RPMI8226 (cell line): ENCODE measurements around the gene INAFM1.

ENCODE experiments used
- DNase-seq: peaks from one replicate; pipeline ENCODE4 v3.0.0-alpha.2; 2015

INAFM1 gene

GRCh38 chr19:47274071-47274890 lies at the start of gene INAFM1:
TSS of gene INAFM1 (plus strand) at chr19:47274885. CDS start at chr19:47274920, 35 bp downstream.
- DNase-seq: peak; percentile 89

DNA sequence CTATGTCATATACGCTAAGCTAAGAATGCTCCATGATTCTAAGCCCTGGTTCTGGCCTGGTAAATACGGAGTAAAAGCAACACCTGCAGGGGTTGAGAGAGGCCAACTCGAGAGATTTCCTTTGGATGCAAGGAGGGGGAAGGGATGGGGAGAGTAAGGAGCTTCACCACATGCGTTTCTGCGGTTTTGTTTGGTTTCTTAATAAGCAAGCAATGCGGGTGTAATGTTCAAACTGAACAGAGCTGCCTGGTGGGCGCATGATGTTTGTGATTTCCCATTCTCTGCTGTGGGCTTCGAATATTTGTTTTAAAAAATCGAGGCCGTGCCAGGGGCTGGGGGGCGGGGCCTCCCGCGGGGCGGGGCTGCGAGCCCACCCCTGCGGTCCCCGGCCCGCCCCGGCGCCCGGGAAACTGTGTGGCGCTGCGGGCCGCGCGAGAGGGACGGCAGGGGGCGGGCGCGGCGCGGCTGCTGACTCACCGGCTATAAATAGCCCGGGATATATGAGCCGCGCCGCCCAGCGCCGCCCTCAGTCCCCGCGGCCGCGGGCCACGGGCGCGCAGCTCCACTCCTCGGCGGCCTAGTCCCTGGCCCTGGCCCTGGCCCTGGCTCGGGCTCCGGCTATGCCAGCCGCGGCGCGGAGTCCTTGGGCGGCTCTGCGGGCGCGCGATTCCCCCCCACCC lies 48.8 kb upstream of the INAFM1 start:
- DNase-seq: peak; percentile 88

- DNase-seq: peak; percentile 88
Measured at GRCh38 chr19:47226426-47227351, 48.0 kb upstream of the INAFM1 start.

- DNase-seq: peak; percentile 68
Measured at GRCh38 chr19:47227352-47228167, 47.1 kb upstream of the INAFM1 start.

DNA sequence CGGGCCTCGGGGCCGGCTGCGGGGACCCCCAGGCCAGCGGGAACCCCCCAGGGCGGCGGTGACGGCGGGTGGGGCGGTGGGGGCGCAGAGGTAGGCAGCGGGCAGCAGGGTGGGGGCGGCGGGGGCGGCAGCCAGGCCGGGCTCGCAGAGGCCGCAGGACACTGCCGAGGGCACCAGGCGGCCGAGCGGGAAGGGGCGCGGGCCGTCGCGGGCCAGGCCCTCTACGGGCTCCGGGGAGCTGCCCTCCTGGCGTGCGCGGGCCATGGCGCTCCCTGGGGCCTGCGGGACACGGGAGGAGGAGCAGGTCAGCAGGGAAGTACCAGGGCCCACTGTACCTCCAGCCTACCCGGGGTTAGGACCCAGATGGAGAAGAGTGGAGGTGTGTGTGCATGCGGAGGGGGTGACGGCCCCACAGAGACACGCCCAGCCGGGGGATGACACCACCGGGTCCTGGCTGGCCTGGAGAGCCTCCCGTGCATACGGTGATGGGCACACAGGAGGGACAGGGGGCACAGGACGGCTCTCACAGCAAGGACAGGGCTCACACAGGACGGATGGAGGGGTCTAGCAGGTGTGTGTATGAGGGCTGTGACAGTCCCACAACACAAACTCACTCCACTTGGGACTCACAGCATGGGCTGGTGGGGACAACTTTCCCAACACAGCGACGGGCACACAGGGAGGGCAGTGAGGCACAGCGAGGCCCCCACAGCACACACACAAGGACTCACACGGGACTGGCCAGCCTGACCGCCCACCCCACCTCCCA lies 46.3 kb upstream of the INAFM1 start:
- DNase-seq: peak; percentile 63

GRCh38 chr19:47228937-47229675 lies 45.6 kb upstream of the INAFM1 start:
- no peak for DNase-seq

DNA sequence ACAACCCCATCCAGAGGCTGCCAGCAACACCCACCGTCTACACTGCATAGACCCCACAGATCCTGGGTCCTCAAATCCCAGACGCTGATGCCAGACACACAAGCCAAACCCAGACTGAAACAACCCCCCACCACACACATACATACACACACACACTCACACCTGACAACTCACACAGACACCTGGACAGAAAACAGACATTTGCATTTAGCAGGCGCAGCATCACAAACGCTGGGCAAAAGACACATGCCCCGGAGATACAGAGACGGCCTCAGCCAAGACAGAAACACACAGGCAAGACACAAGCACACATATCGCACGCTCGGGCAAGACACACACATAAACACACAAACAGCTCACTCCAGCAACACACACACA lies 45.0 kb upstream of the INAFM1 start:
- peak; percentile 32 for DNase-seq

GRCh38 chr19:47230054-47230920 lies 44.4 kb upstream of the INAFM1 start:
- peak; percentile 67 for DNase-seq

DNA sequence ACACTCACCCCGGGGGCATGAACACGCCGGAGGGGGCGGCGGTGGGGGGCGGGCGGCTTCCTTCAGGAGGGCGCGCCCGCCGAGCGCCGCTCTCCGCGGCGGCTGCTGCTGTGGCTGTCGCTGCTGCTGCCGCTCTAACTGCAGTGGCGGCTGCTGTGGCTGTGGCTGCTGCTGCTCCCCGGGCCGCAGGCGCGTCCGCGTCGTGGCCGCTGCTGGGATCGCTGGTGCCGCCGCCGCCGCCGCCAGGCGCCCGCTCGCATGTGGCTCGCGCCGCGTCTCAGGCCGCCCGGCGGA lies 43.8 kb upstream of the INAFM1 start, which contains the start of gene BBC3:
Gene BBC3, minus strand, starts transcription at position 279 of the 294 bp plus-strand sequence. CDS start 2,768 bp downstream, outside the sequence.
- no peak for DNase-seq

- DNase-seq: peak; percentile 85
Measured at GRCh38 chr19:47231215-47232054, 43.2 kb upstream of the INAFM1 start.

GRCh38 chr19:47232422-47233211 lies 42.1 kb upstream of the INAFM1 start:
- peak; percentile 77 for DNase-seq

DNA sequence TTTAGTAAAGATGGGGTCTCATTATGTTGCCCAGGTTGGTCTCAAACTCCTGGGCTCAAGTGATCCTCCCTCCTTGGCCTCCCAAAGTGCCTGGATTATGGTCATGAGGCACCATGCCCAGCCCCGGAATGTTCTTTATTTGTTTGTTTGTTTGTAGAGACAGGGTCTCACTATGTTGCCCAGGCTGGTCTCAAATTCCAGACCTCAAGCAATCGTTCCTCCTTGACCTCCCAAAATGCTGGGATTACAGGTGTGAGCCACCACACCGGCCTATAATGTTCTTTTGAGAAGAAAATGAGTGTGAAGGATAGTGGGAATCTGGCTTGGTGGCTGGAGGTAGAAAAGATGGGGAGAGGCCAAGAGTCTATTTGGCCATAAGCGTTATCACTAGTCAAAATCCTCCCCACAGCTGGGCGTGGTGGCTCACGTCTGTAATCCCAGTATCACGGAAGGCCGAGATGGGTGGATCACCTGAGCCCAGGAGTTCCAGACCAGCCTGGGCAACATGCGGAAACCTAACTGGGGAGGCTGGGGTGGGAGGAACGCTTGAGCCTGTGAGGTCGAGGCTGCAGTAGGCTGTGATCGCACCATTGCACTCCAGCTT lies 38.5 kb upstream of the INAFM1 start:
- no peak for DNase-seq

DNA sequence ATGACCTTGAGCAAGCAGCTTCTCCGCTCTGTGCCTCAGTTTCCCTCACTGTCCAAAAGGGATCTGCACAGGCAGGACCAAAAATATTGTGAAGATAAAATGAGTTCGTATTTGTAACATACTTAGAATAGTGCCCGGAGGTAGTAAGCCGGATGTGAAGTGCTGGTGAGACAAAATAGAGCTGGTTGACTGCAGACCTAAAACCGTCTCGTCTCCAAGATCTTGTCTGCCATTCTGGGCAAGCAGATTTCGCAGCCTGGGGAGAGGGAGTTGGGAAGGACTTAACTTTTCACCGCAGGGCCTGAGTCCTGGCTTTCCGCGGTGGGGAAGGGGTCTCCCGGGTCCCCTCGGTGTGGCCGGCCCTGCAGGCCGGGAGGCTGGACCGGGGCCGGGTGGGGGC lies 35.5 kb upstream of the INAFM1 start:
- no peak for DNase-seq

- DNase-seq: peak; percentile 31
Measured at GRCh38 chr19:47239610-47240296, 34.9 kb upstream of the INAFM1 start.

GRCh38 chr19:47240556-47240955 lies 34.1 kb upstream of the INAFM1 start:
- no peak for DNase-seq

DNA sequence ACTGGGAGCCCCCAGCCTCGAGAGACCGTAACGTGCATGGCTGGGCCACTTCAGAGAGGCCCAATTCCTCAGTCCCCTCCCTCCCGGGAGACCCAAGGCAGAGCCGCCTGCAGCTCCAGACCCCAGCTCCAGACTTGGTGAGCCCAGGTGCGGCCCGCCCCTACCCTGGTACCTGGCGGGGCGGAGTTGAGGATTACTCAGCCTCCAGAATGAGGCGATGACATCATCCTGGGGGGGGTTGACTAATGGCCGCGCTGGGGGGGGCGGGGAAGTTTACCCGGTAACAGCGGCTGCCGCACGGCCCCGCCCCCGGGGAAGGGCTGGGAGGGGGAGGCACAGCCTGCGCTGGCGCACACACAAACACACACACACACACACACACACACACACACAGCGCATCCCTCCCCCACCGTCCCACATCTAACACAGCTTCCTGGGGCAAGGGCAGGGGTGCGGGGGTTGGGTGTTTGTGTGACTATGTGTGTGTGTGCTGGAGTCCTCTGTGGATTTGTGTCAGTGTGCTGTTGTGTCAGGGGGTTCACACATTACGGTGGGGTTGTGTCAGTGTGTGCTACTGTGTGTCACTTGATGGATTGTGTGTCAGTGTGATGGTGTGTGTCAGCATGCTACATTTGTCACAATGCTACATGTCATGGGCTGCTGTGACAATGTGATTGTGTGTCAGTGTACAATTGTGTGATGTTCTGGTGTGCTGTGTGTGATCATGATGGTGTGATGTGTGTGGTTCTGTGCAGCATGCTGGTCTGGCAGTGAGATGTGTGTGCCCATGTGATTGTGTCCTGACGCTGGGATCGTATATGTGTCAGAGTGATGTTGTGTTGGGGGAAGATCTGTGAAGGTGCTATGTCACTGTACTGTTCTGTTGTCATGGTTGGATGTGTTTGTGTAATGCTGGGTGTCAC lies 33.4 kb upstream of the INAFM1 start:
- peak; percentile 91 for DNase-seq
